Measurements from ENCODE around the gene RPS17.

Gene RPS17

DNA sequence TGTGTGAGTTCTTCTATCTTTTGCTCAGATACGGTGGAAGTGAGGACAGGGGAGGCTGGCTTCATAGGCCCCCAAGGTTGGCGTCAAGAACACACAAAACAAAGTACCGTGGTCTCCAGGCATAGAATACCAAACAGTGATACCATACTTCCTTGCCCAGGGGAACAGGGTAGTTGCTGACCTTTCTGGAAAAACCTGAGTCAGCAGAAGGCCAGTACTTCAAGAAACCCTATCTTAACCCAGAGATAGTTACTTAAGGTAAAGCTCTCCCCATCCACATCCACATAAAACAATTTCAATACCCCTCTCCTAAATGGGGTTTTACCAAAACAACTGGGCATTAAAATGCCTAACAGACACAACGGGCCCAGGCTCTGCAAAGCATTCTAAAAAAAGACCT is 29.6 kb upstream of the RPS17 start:
- no peak overlapping the region for H3K9ac ChIP-seq (ENCODE audit: low read depth, low read length, poor library complexity, severe bottlenecking)
- no peak overlapping the region for H3K4me2 ChIP-seq (ENCODE audit: low read depth, low read length, poor library complexity, severe bottlenecking)
- H3K79me2 ChIP-seq (ENCODE audit: insufficient read depth, low read length): no peaks in the 10 kb centered on the region
- no peaks in the 10 kb centered on the region for H3K36me3 ChIP-seq (ENCODE audit: insufficient read depth, low read length)
- H3K9me3 ChIP-seq (ENCODE audit: insufficient read depth, low read depth, low read length): no peaks in the 10 kb centered on the region
- H3K4me1 ChIP-seq (ENCODE audit: insufficient read depth, low read length, poor library complexity, severe bottlenecking): no peaks in the 10 kb centered on the region
- no peak for TF ChIP-seq EZH2phosphoT487 (IDR thresholded peaks at IDR 0.05; ENCODE audit: borderline replicate concordance)
- TF ChIP-seq, protein P1, sequence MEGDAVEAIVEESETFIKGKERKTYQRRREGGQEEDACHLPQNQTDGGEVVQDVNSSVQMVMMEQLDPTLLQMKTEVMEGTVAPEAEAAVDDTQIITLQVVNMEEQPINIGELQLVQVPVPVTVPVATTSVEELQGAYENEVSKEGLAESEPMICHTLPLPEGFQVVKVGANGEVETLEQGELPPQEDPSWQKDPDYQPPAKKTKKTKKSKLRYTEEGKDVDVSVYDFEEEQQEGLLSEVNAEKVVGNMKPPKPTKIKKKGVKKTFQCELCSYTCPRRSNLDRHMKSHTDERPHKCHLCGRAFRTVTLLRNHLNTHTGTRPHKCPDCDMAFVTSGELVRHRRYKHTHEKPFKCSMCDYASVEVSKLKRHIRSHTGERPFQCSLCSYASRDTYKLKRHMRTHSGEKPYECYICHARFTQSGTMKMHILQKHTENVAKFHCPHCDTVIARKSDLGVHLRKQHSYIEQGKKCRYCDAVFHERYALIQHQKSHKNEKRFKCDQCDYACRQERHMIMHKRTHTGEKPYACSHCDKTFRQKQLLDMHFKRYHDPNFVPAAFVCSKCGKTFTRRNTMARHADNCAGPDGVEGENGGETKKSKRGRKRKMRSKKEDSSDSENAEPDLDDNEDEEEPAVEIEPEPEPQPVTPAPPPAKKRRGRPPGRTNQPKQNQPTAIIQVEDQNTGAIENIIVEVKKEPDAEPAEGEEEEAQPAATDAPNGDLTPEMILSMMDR (conservative IDR thresholded peaks at IDR 0.05; ENCODE audit: low read length): no peak
- H3K27me3 ChIP-seq (ENCODE audit: insufficient read depth, low read length, poor library complexity, severe bottlenecking): no peaks in the 10 kb centered on the region
- H2AFZ ChIP-seq (ENCODE audit: low read length): no peak overlapping the region
- no peaks in the 10 kb centered on the region for H3F3A ChIP-seq (ENCODE audit: low read depth)
- H4K20me1 ChIP-seq (ENCODE audit: insufficient read depth, low read length, poor library complexity, severe bottlenecking): no peaks in the 10 kb centered on the region
- no peak overlapping the region for H3K4me3 ChIP-seq (ENCODE audit: low read length, poor library complexity, severe bottlenecking)
- H3K9me2 ChIP-seq (replicated peaks; ENCODE audit: low read depth, low read length): no peaks in the 10 kb centered on the region

DNA sequence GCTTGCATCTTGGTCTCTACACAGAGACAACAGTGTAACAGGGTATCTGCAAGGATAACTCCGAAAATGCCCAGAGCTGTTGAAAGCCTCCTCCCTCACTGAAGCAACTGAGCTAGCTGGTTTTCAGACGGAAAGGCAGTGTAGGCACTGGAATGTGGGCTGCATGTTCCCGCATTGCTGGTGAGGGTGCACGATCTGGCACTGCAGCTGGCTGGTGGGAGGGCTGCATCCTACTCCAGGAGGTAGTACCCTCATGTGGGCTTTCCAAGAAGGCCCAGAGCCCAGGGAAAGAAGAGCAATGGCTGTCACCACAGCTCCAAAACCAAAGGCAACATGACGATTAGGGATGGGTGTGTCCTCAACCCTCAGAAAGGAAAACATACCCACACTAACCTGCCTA is 28.7 kb upstream of the RPS17 start:
- no peaks in the 10 kb centered on the region for H4K20me1 ChIP-seq (ENCODE audit: insufficient read depth, low read length, poor library complexity, severe bottlenecking)
- no peak overlapping the region for H3K4me3 ChIP-seq (ENCODE audit: low read length, poor library complexity, severe bottlenecking)
- no peaks in the 10 kb centered on the region for H3F3A ChIP-seq (ENCODE audit: low read depth)
- H3K9me3 ChIP-seq (ENCODE audit: insufficient read depth, low read depth, low read length): no peaks in the 10 kb centered on the region
- H3K9ac ChIP-seq (ENCODE audit: low read depth, low read length, poor library complexity, severe bottlenecking): no peak overlapping the region
- no peaks in the 10 kb centered on the region for H3K4me1 ChIP-seq (ENCODE audit: insufficient read depth, low read length, poor library complexity, severe bottlenecking)
- TF ChIP-seq, protein P1 (conservative IDR thresholded peaks at IDR 0.05; ENCODE audit: low read length): no peak
- TF ChIP-seq EZH2phosphoT487 (IDR thresholded peaks at IDR 0.05; ENCODE audit: borderline replicate concordance): no peak
- H2AFZ ChIP-seq (ENCODE audit: low read length): no peak overlapping the region
- H3K27me3 ChIP-seq (ENCODE audit: insufficient read depth, low read length, poor library complexity, severe bottlenecking): no peaks in the 10 kb centered on the region
- no peaks in the 10 kb centered on the region for H3K36me3 ChIP-seq (ENCODE audit: insufficient read depth, low read length)
- H3K9me2 ChIP-seq (replicated peaks; ENCODE audit: low read depth, low read length): no peaks in the 10 kb centered on the region
- H3K79me2 ChIP-seq (ENCODE audit: insufficient read depth, low read length): no peaks in the 10 kb centered on the region
- no peak overlapping the region for H3K4me2 ChIP-seq (ENCODE audit: low read depth, low read length, poor library complexity, severe bottlenecking)

DNA sequence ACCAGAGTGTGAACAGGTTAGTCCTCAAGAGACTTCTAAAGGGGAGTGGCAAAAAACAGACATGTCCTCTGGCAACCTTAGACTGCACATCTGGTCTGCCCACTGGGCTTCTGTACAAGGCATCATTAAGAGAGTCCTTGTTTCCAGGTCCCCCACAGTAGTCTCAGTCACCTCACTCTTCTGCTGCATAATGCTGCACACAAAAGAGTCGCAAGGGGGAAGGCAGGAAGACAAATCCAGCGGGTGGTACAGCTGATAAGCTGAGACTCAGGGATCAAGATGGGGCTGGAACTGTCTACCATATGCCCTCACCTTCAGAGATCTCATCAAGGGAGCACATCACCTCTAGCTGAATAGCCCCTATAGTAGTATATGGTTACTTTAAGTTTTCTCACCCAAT is 27.4 kb upstream of the RPS17 start:
- Histone ChIP-seq H3K79me2 (ENCODE audit: insufficient read depth, low read length) (no peaks in the 10 kb centered on the region), H4K20me1 (ENCODE audit: insufficient read depth, low read length, poor library complexity, severe bottlenecking) (no peaks in the 10 kb centered on the region), H3K36me3 (ENCODE audit: insufficient read depth, low read length) (no peaks in the 10 kb centered on the region), H3K9ac (ENCODE audit: low read depth, low read length, poor library complexity, severe bottlenecking) (no peak overlapping the region), H3K4me2 (ENCODE audit: low read depth, low read length, poor library complexity, severe bottlenecking) (no peak overlapping the region), H3K4me3 (ENCODE audit: low read length, poor library complexity, severe bottlenecking) (no peak overlapping the region), H2AFZ (ENCODE audit: low read length) (no peak overlapping the region), H3F3A (ENCODE audit: low read depth) (no peaks in the 10 kb centered on the region), H3K27me3 (ENCODE audit: insufficient read depth, low read length, poor library complexity, severe bottlenecking) (peaks cover 4% of the 10 kb centered on the region), H3K9me3 (ENCODE audit: insufficient read depth, low read depth, low read length) (no peaks in the 10 kb centered on the region), H3K9me2 (replicated peaks; ENCODE audit: low read depth, low read length) (no peaks in the 10 kb centered on the region), H3K4me1 (ENCODE audit: insufficient read depth, low read length, poor library complexity, severe bottlenecking) (no peaks in the 10 kb centered on the region)
- TF ChIP-seq EZH2phosphoT487 (IDR thresholded peaks at IDR 0.05; ENCODE audit: borderline replicate concordance): no peak
- TF ChIP-seq, protein P1 (conservative IDR thresholded peaks at IDR 0.05; ENCODE audit: low read length): no peak

Measured in Loucy (cell line).